Measurements from ENCODE around the gene ZNF787. TPM values are rescaled to one million over a fixed set of nuclear protein-coding genes. Genes with fewer than 3 reads are reported as not detected.

Gene ZNF787
- total and polyA plus RNA-seq, 2 donors (not counting 1 experiment from before 2014, with no cell fraction given): 2.6 to 28.7 TPM

- DNase-seq (ENCODE audit: low read depth in 2 of 2): no peak
- no peak overlapping the region for H3K27ac ChIP-seq (ENCODE audit: insufficient read depth, low read length)
- H3K4me3 ChIP-seq (replicated peaks in 1 of 4; ENCODE audit: control extremely low read depth in 1 of 4, insufficient read depth in 1 of 4, low read depth in 3 of 4, low read length in 4 of 4): no peak overlapping the region
- no peaks in the 10 kb centered on the region for H3K4me1 ChIP-seq (ENCODE audit: control insufficient read depth, extremely low read depth, insufficient read depth, low read length)
- TF ChIP-seq CTCF (conservative IDR thresholded peaks at IDR 0.05 in 1 of 2, IDR thresholded peaks at IDR 0.05 in 1 of 2; ENCODE audit: low read depth in 1 of 2, low read length in 2 of 2) (no peak), EZH2 (IDR thresholded peaks at IDR 0.05; ENCODE audit: low read length, missing control alignments) (no peak)
- H3K79me2 ChIP-seq (ENCODE audit: control insufficient read depth, insufficient read depth, low read length): no peaks in the 10 kb centered on the region
- no peak overlapping the region for H3K4me2 ChIP-seq (ENCODE audit: extremely low read depth, insufficient read depth, low read length)
- H3K9me3 ChIP-seq (ENCODE audit: control insufficient read depth, insufficient read depth, low read depth, low read length): no peaks in the 10 kb centered on the region
- H3K9ac ChIP-seq (ENCODE audit: insufficient read depth, low read length): no peak overlapping the region
- no peaks in the 10 kb centered on the region for H3K36me3 ChIP-seq (ENCODE audit: control insufficient read depth, insufficient read depth, low read length)
- H2AFZ ChIP-seq (ENCODE audit: low read length): no peak overlapping the region
- H4K20me1 ChIP-seq (ENCODE audit: control insufficient read depth, extremely low read depth, insufficient read depth, low read length): no peaks in the 10 kb centered on the region
- no peaks in the 10 kb centered on the region for H3K27me3 ChIP-seq (ENCODE audit: control insufficient read depth, insufficient read depth, low read length)
These were observed 8.9 kb upstream of the ZNF787 start for GRCh38 chr19:56130006-56130405.

GRCh38 chr19:56126983-56127780, 6.1 kb upstream of the ZNF787 start:
- Histone ChIP-seq H3K4me1 (ENCODE audit: control insufficient read depth, extremely low read depth, insufficient read depth, low read length) (no peaks in the 10 kb centered on the region), H3K79me2 (ENCODE audit: control insufficient read depth, insufficient read depth, low read length) (no peaks in the 10 kb centered on the region), H3K27me3 (ENCODE audit: control insufficient read depth, insufficient read depth, low read length) (no peaks in the 10 kb centered on the region), H3K36me3 (ENCODE audit: control insufficient read depth, insufficient read depth, low read length) (no peaks in the 10 kb centered on the region), H3K9ac (ENCODE audit: insufficient read depth, low read length) (no peak overlapping the region), H3K27ac (ENCODE audit: insufficient read depth, low read length) (no peak overlapping the region), H3K9me3 (ENCODE audit: control insufficient read depth, insufficient read depth, low read depth, low read length) (no peaks in the 10 kb centered on the region), H4K20me1 (ENCODE audit: control insufficient read depth, extremely low read depth, insufficient read depth, low read length) (no peaks in the 10 kb centered on the region), H3K4me2 (ENCODE audit: extremely low read depth, insufficient read depth, low read length) (no peak overlapping the region), H2AFZ (ENCODE audit: low read length) (no peak overlapping the region), H3K4me3 (replicated peaks in 1 of 4; ENCODE audit: control extremely low read depth in 1 of 4, insufficient read depth in 1 of 4, low read depth in 3 of 4, low read length in 4 of 4) (no peak overlapping the region)
- DNase-seq (ENCODE audit: low read depth in 2 of 2): no peak
- TF ChIP-seq CTCF (conservative IDR thresholded peaks at IDR 0.05 in 1 of 2, IDR thresholded peaks at IDR 0.05 in 1 of 2; ENCODE audit: low read depth in 1 of 2, low read length in 2 of 2) (no peak), EZH2 (IDR thresholded peaks at IDR 0.05; ENCODE audit: low read length, missing control alignments) (no peak)

- DNase-seq (ENCODE audit: low read depth in 2 of 2): peak in 1 of 2 donors; percentile 47
- H3K4me2 ChIP-seq (ENCODE audit: extremely low read depth, insufficient read depth, low read length): no peak overlapping the region
- no peaks in the 10 kb centered on the region for H3K27me3 ChIP-seq (ENCODE audit: control insufficient read depth, insufficient read depth, low read length)
- H3K4me3 ChIP-seq (replicated peaks in 1 of 4; ENCODE audit: control extremely low read depth in 1 of 4, insufficient read depth in 1 of 4, low read depth in 3 of 4, low read length in 4 of 4): no peak overlapping the region
- peaks cover 3% of the 10 kb centered on the region for H3K4me1 ChIP-seq (ENCODE audit: control insufficient read depth, extremely low read depth, insufficient read depth, low read length)
- no peaks in the 10 kb centered on the region for H4K20me1 ChIP-seq (ENCODE audit: control insufficient read depth, extremely low read depth, insufficient read depth, low read length)
- no peak overlapping the region for H3K9ac ChIP-seq (ENCODE audit: insufficient read depth, low read length)
- H2AFZ ChIP-seq (ENCODE audit: low read length): no peak overlapping the region
- no peaks in the 10 kb centered on the region for H3K79me2 ChIP-seq (ENCODE audit: control insufficient read depth, insufficient read depth, low read length)
- no peaks in the 10 kb centered on the region for H3K36me3 ChIP-seq (ENCODE audit: control insufficient read depth, insufficient read depth, low read length)
- TF ChIP-seq EZH2 (IDR thresholded peaks at IDR 0.05; ENCODE audit: low read length, missing control alignments): no peak
- TF ChIP-seq CTCF (conservative IDR thresholded peaks at IDR 0.05 in 1 of 2, IDR thresholded peaks at IDR 0.05 in 1 of 2; ENCODE audit: low read depth in 1 of 2, low read length in 2 of 2): no peak
- no peak overlapping the region for H3K27ac ChIP-seq (ENCODE audit: insufficient read depth, low read length)
- no peaks in the 10 kb centered on the region for H3K9me3 ChIP-seq (ENCODE audit: control insufficient read depth, insufficient read depth, low read depth, low read length)
These were observed 4.9 kb upstream of the ZNF787 start for GRCh38 chr19:56125806-56126590.

Data from fibroblast of lung (primary cell).